ENCODE data around the gene NFIB. TPM values are rescaled to one million over a fixed set of nuclear protein-coding genes. Genes with fewer than 3 reads are reported as not detected.

NFIB gene
- total and polyA plus RNA-seq, 2 donors (not counting 1 experiment from before 2014, with no cell fraction given): 29.3 to 36.3 TPM

DNA sequence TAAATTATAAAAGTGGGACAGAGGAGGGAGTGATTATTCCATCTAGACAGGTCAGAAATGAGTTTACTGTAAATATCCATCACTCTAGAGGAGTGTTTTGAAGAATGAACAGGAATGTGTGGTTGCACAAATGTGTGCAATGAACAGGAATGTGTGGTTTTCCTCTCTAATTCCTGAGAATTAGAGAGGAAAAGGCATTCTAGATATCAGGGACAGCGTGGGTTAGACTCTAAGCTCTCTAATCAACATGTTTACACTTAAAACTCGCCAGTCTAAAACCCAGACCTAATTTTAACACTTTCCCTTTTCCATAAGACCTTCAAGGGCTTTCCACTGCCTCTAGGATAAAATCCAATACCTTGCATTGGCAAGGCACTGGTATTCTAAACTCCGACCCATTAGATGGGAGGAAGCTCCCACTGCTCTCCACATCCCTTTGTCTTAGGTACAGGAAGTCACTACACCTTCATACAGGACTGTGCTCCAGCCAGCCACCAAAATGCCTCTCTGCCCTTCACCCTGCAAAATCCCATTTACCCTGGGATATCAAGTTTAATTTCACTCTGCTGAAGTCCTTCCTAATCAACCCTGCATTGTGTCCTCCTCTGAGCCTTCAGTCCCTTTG, 67.9 kb downstream of the NFIB start:
- H4K20me1 ChIP-seq (ENCODE audit: control insufficient read depth, extremely low read depth, insufficient read depth, low read length): no peaks in the 10 kb centered on the region
- no peaks in the 10 kb centered on the region for H3K27me3 ChIP-seq (ENCODE audit: control insufficient read depth, insufficient read depth, low read length)
- no peak overlapping the region for H3K27ac ChIP-seq (ENCODE audit: insufficient read depth, low read length)
- peak; percentile 30 to 90 for DNase-seq (ENCODE audit: low read depth in 2 of 2)
- H3K4me1 ChIP-seq (ENCODE audit: control insufficient read depth, extremely low read depth, insufficient read depth, low read length): peaks cover 6% of the 10 kb centered on the region
- TF ChIP-seq, protein P1, sequence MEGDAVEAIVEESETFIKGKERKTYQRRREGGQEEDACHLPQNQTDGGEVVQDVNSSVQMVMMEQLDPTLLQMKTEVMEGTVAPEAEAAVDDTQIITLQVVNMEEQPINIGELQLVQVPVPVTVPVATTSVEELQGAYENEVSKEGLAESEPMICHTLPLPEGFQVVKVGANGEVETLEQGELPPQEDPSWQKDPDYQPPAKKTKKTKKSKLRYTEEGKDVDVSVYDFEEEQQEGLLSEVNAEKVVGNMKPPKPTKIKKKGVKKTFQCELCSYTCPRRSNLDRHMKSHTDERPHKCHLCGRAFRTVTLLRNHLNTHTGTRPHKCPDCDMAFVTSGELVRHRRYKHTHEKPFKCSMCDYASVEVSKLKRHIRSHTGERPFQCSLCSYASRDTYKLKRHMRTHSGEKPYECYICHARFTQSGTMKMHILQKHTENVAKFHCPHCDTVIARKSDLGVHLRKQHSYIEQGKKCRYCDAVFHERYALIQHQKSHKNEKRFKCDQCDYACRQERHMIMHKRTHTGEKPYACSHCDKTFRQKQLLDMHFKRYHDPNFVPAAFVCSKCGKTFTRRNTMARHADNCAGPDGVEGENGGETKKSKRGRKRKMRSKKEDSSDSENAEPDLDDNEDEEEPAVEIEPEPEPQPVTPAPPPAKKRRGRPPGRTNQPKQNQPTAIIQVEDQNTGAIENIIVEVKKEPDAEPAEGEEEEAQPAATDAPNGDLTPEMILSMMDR (conservative IDR thresholded peaks at IDR 0.05 in 1 of 2, IDR thresholded peaks at IDR 0.05 in 1 of 2; ENCODE audit: low read depth in 1 of 2, low read length in 2 of 2): peak in 1 of 2 donors; percentile 7
- TF ChIP-seq EZH2 (IDR thresholded peaks at IDR 0.05; ENCODE audit: low read length, missing control alignments): no peak
- H3K4me2 ChIP-seq (ENCODE audit: extremely low read depth, insufficient read depth, low read length): peak overlapping the region; percentile 45
- no peaks in the 10 kb centered on the region for H3K79me2 ChIP-seq (ENCODE audit: control insufficient read depth, insufficient read depth, low read length)
- no peaks in the 10 kb centered on the region for H3K36me3 ChIP-seq (ENCODE audit: control insufficient read depth, insufficient read depth, low read length)
- no peak overlapping the region for H2AFZ ChIP-seq (ENCODE audit: low read length)
- H3K9ac ChIP-seq (ENCODE audit: insufficient read depth, low read length): no peak overlapping the region
- no peaks in the 10 kb centered on the region for H3K9me3 ChIP-seq (ENCODE audit: control insufficient read depth, insufficient read depth, low read depth, low read length)
- H3K4me3 ChIP-seq (replicated peaks in 1 of 4; ENCODE audit: control extremely low read depth in 1 of 4, insufficient read depth in 1 of 4, low read depth in 3 of 4, low read length in 4 of 4): no peak overlapping the region

DNA sequence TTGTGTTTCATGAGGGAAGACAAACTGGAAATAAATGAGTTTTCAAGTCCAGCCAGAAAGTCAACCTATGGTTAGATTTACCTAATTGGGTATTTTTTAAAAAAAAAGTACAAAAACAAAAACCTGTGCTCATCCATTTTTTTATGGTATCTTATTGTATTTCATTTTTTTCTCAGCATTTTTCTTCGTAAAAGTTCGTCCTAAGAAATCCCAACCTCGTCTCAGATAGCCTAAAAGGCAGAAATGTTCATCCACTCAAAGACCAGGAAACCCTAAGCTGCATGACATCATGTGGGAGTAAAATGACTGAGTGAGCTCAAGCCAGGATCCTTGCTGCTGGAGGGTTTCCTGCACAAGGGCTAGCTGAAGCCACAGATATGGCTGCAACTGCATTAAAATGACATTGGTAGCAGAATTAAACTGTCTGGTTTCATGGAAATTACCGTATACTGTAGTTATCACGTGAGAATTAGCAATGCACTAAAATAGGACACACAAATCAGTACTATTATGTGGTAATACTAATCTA, 70.4 kb downstream of the NFIB start:
- no peak overlapping the region for H3K27ac ChIP-seq (ENCODE audit: insufficient read depth, low read length)
- H3K36me3 ChIP-seq (ENCODE audit: control insufficient read depth, insufficient read depth, low read length): no peaks in the 10 kb centered on the region
- no peak overlapping the region for H3K4me3 ChIP-seq (replicated peaks in 1 of 4; ENCODE audit: control extremely low read depth in 1 of 4, insufficient read depth in 1 of 4, low read depth in 3 of 4, low read length in 4 of 4)
- H3K79me2 ChIP-seq (ENCODE audit: control insufficient read depth, insufficient read depth, low read length): no peaks in the 10 kb centered on the region
- no peaks in the 10 kb centered on the region for H3K27me3 ChIP-seq (ENCODE audit: control insufficient read depth, insufficient read depth, low read length)
- H3K4me2 ChIP-seq (ENCODE audit: extremely low read depth, insufficient read depth, low read length): no peak overlapping the region
- TF ChIP-seq, protein P1 (conservative IDR thresholded peaks at IDR 0.05 in 1 of 2, IDR thresholded peaks at IDR 0.05 in 1 of 2; ENCODE audit: low read depth in 1 of 2, low read length in 2 of 2): no peak
- no peak for TF ChIP-seq EZH2 (IDR thresholded peaks at IDR 0.05; ENCODE audit: low read length, missing control alignments)
- no peak overlapping the region for H3K9ac ChIP-seq (ENCODE audit: insufficient read depth, low read length)
- no peaks in the 10 kb centered on the region for H4K20me1 ChIP-seq (ENCODE audit: control insufficient read depth, extremely low read depth, insufficient read depth, low read length)
- H2AFZ ChIP-seq (ENCODE audit: low read length): no peak overlapping the region
- H3K9me3 ChIP-seq (ENCODE audit: control insufficient read depth, insufficient read depth, low read depth, low read length): no peaks in the 10 kb centered on the region
- peak; percentile 22 to 46 for DNase-seq (ENCODE audit: low read depth in 2 of 2)
- H3K4me1 ChIP-seq (ENCODE audit: control insufficient read depth, extremely low read depth, insufficient read depth, low read length): peaks cover 4% of the 10 kb centered on the region

DNA sequence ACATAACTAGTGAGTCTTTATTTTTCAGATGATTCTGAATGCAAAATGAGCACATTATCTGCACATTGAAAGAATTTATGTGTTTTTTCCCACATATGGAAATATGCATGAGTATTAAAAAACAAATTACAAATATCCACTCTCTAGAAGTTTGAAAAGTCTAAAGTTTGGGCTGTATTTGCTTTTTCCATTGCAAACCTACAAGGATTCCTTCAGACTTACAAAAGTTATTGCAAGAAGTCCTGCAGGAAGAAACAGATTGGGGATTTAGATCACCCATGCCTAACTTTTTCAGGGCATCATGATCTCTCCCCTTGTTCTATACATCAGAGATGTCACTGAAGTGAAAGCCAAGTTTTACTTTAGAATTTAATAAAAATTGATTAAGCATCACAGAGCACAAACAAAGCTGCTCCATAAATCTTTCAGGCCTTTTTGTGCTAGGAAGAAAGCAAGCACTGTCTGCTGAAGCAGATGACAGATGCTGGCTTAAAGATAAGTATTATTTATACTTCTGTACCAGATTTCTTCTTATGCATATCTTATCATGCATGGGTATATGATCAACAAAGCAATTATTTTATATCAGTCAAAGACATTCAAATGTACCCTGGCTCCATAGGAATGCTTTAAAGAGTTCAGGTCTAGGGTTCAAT, 71.7 kb downstream of the NFIB start:
- Histone ChIP-seq H3K9me3 (ENCODE audit: control insufficient read depth, insufficient read depth, low read depth, low read length) (no peaks in the 10 kb centered on the region), H3K4me3 (replicated peaks in 1 of 4; ENCODE audit: control extremely low read depth in 1 of 4, insufficient read depth in 1 of 4, low read depth in 3 of 4, low read length in 4 of 4) (no peak overlapping the region), H3K4me1 (ENCODE audit: control insufficient read depth, extremely low read depth, insufficient read depth, low read length) (peaks cover 8% of the 10 kb centered on the region), H3K4me2 (ENCODE audit: extremely low read depth, insufficient read depth, low read length) (no peak overlapping the region), H3K27ac (ENCODE audit: insufficient read depth, low read length) (no peak overlapping the region), H4K20me1 (ENCODE audit: control insufficient read depth, extremely low read depth, insufficient read depth, low read length) (no peaks in the 10 kb centered on the region), H3K79me2 (ENCODE audit: control insufficient read depth, insufficient read depth, low read length) (no peaks in the 10 kb centered on the region), H3K9ac (ENCODE audit: insufficient read depth, low read length) (no peak overlapping the region), H3K27me3 (ENCODE audit: control insufficient read depth, insufficient read depth, low read length) (no peaks in the 10 kb centered on the region), H2AFZ (ENCODE audit: low read length) (no peak overlapping the region), H3K36me3 (ENCODE audit: control insufficient read depth, insufficient read depth, low read length) (no peaks in the 10 kb centered on the region)
- no peak for TF ChIP-seq EZH2 (IDR thresholded peaks at IDR 0.05; ENCODE audit: low read length, missing control alignments)
- TF ChIP-seq, protein P1 (conservative IDR thresholded peaks at IDR 0.05 in 1 of 2, IDR thresholded peaks at IDR 0.05 in 1 of 2; ENCODE audit: low read depth in 1 of 2, low read length in 2 of 2): no peak
- no peak for DNase-seq (ENCODE audit: low read depth in 2 of 2)
